Stimulated activated CD8-positive, alpha-beta memory T cell treated with anti-CD3 and anti-CD28 coated beads, Interleukin-12 subunit alpha, Interleukin-12 subunit beta, amount 100 ng/mL, for 4 hours (primary cell): Measurements from ENCODE around the gene C12orf60.

Experiments used
- DNase-seq: peaks from one replicate; pipeline ENCODE4 v3.0.0-alpha.2; 2020; ENCODE audit warnings: low read depth

The C12orf60 gene

GRCh38 chr12:14836336-14837210 lies 33.1 kb downstream of the C12orf60 start:
- DNase-seq, result no peak

DNA sequence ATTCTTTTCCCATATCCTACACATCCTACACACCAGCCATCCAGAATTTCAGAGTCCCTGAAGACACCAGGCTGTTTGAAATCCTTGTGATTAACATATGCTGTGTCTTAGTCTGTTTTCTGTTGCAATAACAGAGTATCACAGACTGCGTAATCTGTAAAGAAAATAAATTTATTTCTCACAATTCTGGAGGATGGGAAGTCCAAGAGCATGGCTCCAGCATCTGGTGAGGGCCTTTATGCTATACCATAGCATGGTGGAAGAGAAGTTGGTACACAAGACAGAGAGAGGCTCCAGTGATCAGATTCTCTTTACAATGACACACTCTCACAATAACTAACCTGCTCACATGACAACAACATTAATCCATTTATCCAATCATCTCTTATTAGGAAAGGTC lies 35.8 kb downstream of the C12orf60 start:
- no peak for DNase-seq

DNA sequence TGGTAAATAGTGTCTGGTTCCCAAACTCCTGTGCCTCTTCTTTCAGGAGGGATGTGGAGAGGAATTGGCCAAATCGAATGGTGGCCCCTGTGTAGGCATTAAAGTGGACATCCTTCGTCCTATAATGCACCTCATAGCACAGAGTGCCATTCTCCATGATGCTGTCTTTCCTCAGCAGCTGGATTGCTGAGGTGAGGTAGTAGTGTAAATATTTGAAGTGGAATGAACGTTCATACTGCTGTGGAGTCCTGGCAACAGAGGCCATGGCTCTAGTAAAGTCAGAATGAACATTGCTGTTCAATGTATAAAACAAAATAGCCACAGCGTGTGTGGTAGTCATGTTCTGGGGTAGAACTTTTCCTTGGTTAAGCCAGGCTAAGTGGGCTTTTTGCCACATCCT lies 37.1 kb downstream of the C12orf60 start:
- DNase-seq, result no peak

- DNase-seq, result no peak
Measured at GRCh38 chr12:14841761-14842160, 38.3 kb downstream of the C12orf60 start.

GRCh38 chr12:14842315-14842714 lies 38.8 kb downstream of the C12orf60 start:
- DNase-seq, result no peak

DNA sequence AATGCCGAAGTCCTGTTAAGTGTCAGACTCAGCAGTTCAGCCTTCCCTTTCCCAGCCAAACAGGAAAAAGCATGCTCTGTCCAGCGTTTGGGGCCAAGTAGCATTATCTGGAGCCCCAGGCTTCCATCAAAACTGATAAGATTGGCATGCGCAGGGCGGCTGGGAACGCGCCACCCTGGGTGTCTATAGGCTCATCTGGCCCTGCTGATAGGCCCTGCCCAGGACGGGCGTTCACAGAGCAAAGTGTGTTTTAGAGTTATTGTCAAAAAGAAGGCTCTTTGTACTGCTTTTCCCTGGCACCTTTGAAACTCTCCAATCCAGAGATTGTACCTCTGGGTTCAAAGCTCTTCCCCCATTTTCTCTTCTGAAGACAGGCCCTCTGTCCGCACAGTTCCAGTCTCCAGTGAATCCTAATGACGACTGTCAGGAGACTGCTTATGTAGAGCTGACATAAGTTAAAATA lies 40.0 kb downstream of the C12orf60 start, which contains the start of gene ART4:
ART4 (minus strand) TSS at position 102 of the 463 bp plus-strand sequence. CDS start 413 bp downstream, outside the sequence.
- DNase-seq, result no peak

- no peak for DNase-seq
Measured at GRCh38 chr12:14844401-14844800, 40.9 kb downstream of the C12orf60 start.

GRCh38 chr12:14845350-14845750 lies 41.9 kb downstream of the C12orf60 start:
- DNase-seq, result no peak

DNA sequence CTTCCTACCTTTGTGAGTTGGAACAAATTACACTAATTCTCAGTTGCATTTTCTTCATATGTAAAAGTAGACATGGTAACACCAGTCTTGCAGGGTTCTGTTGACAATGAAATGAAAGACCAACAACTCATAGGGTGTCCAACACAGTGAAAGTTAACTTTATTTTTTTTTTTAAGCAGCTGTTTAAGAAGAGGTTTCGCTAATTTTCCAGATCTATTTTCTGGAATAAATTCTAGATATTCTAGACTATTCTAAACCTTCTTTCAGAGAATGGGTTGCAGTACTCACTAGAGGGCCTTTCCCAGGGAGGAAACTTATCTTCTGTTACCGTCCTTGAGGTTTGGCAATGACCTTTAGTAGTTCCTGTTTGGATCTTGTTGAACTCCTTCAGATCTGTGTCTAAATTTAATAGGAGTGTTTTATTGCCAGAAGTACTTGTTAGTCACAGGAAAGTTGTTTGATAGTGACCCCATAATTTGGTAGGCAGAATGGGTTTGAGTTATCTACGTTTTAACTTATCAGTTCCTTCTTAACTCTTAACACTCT lies 42.6 kb downstream of the C12orf60 start:
- DNase-seq, result no peak

DNA sequence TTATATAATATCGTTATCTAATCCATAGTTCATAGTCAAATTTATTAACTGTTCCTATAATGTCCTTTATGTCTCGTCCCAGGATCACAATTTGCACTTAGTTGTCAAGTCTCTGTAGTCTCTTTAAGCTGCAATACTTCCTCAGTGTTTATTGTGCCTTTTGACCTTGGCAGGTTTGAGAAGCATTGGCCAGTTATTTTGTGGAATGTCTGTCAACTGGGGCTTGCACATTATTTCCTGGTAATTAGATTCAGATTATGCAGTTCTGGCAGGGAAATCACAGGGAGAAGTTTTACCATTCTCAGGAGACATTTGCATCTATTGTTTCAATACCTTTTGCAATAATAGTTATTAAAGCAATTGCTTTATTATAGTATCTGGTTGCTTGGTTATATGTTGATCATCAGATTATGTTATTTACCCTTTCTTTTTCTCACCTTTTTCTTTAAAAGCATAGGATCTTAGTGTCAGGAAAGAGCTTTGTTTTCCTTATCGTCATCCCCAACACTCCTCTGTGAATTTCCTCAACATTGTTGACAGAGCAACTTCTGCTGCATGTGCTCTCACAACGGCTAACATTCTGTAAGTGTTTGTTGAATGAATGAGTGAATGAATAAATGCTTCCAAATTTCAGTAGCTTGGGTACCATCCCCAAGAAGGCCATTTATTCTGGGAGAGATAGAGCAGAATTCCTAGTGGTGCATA lies 43.6 kb downstream of the C12orf60 start:
- DNase-seq, result no peak

DNA sequence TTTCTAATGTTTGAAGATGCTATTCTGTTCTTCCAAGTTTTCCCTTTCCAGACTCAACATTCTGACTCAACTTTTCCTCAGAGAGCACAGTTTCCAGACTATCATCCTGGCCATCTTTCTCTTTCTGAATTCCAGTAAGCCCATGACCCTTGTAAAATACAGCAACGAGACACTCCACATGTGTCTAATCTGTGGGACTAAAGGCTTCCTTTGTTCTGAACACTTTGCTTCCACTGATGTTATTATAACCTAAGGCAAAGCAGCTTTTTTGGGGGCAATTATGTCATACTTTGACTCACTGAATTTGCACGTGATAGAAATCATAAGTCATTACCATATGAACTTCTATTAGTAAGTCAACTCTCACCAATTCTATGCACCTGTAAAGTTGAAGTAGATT lies 46.2 kb downstream of the C12orf60 start:
- DNase-seq, result no peak

- DNase-seq, result no peak
Measured at GRCh38 chr12:14850929-14851663, 47.6 kb downstream of the C12orf60 start.

GRCh38 chr12:14852880-14853279 lies 49.4 kb downstream of the C12orf60 start:
- no peak for DNase-seq

GRCh38 chr12:14853961-14854360 lies 50.5 kb downstream of the C12orf60 start:
- no peak for DNase-seq

DNA sequence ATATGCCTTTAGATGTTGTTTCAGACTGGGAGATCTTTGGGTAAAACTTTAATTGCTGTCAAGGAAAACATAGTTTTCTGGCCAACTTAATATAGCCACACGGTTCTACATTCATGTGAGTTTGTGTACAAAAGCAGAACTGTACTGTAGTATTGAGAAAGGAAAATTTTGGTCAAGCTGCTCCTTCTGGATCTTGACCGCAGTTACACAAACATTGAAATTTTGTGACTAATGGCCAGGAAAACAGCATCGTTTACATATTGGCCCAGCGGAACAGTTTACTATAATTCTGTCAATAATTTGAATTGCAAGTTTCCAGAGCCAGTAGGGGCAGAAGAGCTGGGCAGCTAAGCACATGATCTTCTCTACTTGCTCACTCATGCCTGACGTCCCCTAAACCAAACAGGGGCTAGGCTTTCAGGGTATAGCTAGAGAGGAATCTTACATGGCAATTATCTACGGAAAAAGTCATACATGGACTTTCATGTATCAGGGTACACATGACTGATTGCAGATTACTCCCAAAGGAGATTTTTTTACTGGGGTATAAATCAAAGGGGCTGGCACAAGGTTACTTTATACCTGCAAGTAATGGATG lies 51.2 kb downstream of the C12orf60 start:
- DNase-seq, result no peak

DNA sequence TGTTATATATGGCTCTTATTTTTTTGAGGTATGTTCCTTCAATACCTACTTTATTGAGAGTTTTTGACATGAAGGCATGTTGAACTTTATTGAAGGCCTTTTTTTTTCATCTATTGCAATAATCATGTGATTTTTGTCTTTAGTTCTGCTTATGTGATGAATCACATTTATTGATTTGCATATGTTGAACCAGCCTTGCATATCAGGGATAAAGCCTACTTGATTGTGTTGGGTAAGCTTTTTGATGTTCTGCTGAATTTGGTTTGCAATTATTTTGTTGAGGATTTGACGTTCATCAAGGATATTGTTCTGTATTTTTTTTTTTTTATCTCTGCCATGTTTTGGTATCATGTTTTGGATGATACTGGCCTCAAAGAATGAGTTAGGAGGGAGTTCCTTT lies 55.0 kb downstream of the C12orf60 start:
- DNase-seq, result no peak

DNA sequence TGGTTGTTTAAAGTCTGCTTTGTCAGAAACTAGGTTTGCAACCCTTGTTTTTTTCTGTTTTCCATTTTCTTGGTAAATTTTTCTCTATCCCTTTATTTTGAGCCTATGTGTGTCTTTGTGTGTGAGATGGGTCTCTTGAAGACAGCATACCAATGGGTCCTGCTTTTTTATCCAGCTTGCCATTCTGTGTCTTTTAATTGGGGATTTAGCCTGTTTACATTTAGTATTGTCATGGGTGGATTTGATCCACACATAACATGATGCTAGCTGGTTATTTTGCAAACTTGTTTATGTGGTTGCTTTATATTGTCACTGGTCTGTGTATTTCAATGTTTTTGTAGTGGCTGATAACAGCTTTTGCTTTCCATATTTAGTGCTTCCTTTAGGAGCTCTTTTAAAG lies 57.0 kb downstream of the C12orf60 start:
- no peak for DNase-seq

GRCh38 chr12:14868916-14869506 lies 65.5 kb downstream of the C12orf60 start:
- no peak for DNase-seq

- no peak for DNase-seq
Measured at GRCh38 chr12:14871247-14871646, 67.8 kb downstream of the C12orf60 start.

DNA sequence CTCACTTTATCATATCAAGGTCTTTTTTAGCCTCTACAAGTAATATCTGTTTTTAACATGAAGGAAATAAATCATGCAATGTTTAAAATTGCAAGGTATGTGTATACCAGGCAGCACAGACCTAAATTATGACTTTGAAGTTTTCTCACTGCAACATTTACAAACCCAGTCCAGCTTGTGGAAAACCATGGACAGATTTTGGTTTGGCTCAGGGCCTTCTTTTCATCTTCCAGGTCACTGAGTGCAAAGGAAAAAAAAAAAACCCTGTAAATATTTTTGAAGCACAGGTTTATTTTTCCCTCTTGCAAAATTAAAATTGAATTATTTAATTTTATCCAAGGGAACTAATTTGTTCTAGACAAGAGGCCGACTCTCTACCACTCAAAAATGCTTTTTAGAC lies 68.4 kb downstream of the C12orf60 start:
- no peak for DNase-seq

DNA sequence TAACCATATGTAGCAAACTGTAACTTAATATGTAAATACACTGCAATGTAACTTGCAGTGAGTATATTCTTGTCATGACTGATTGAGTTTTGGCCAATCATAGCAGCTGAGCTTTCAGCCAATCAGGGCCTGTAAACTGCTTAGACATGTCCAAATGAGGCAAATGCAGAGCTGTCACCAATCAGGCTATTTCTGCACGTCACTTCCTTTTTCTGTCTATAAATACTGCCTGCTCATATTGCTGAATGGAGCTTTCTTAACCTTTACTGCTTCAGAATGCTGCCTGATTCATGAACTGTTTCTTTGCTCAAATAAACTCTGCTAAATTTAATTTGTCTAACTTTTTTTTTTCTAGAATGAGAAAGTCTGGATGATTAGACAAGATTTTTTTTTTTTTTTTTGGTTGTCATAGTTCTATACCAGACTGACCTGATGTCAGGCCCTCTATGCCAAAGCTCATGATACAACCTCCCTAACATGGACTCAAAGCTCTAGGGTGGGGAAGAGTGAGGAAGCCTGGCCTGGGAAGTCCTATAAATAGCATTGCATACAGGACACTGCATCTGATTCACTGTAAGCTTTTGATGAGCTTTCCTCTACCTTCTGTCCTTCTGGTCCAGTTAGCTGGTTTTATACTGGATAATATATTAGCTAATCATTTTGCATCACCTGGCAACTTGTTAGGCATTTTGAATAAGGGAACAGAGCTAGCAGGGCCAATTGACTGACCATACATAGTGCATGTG lies 70.1 kb downstream of the C12orf60 start:
- DNase-seq, result no peak
